Left lung (tissue), 10 donors: ENCODE data around the gene ZBTB20. TPM values are rescaled to one million over a fixed set of nuclear protein-coding genes. Genes with fewer than 3 reads are reported as not detected.
A peak's percentile ranks its signal among the peaks of the same experiment; 100 is the strongest.

ENCODE experiments used
- ATAC-seq: fragments of 200-7000 bp; cut with Tn5 transposase; one replicate; pipeline ENCODE4 v1.9.1; 2020; ENCODE audit warnings: moderate library complexity
- DNase-seq, 4 donors: peaks; one replicate each; pipeline ENCODE4 v3.0.0-alpha.2; 2013 to 2020
- H3K27ac ChIP-seq, 2 donors: fragments of 200-600 bp; sonication (generic) in 1 of 2; one replicate each; pipeline versions ENCODE4 v1.5.0 to v1.8.0; 2020 to 2021
- H3K27me3 ChIP-seq, 2 donors: fragments of 200-600 bp; sonication (generic) in 1 of 2; one replicate each; pipeline versions ENCODE4 v1.5.0 to v1.8.0; 2020 to 2021
- H3K36me3 ChIP-seq, 2 donors: fragments of 200-600 bp; sonication (generic) in 1 of 2; one replicate each; pipeline versions ENCODE4 v1.5.0 to v1.8.0; 2020 to 2021
- H3K4me1 ChIP-seq, 2 donors: fragments of 200-600 bp; one replicate each; pipeline ENCODE4 v1.8.0; 2021
- H3K4me3 ChIP-seq, 2 donors: fragments of 200-600 bp; sonication (generic) in 1 of 2; one replicate each; pipeline versions ENCODE4 v1.5.0 to v1.8.0; 2020 to 2021; ENCODE audit warnings: mild to moderate bottlenecking in 1 of 2
- H3K9me3 ChIP-seq, 2 donors: fragments of 200-600 bp; sonication (generic) in 1 of 2; one replicate each; pipeline versions ENCODE4 v1.5.0 to v1.8.0; 2020 to 2021
- intact Hi-C, 2 donors: fragments of 100-400 bp; cut with DNase I; formaldehyde crosslinking; loops; one replicate each; pipeline versions ENCODE4 v1.11.2 to v1.14.2; 2022
- polyA plus RNA-seq, 6 donors: library from polyadenylated mRNA; unstranded; fragments of 120-200 nt; gene quantifications; one replicate each; pipeline ENCODE4 v1.2.1, GENCODE V29; 2013; ENCODE audit not compliant: insufficient read length in 6 of 6
- total RNA-seq, 2 donors: library from RNA; stranded (reverse); fragmentation: NEBNext Ultra II Directional; extraction: Animal tissue kit (Norgen Biotek cat#: 25700); gene quantifications; one replicate each; pipeline ENCODE4 v1.2.1, GENCODE V29; 2021
- TF ChIP-seq, protein P1 (sequence below), 2 donors: fragments of 200-600 bp; sonication (generic) in 1 of 2; IDR thresholded peaks; one replicate each; pipeline versions ENCODE4 v1.5.0 to v1.8.0; 2021; ENCODE audit warnings: antibody characterized with exemption in 2 of 2
- donor health status: DM: no; HTN: yes; CAD: no.
- donor health status: DM: no; HTN: no; CAD: no.

ZBTB20 gene
- total and polyA plus RNA-seq, 8 donors, result 1.1 to 63.5 (median 6.0) TPM

- Histone ChIP-seq H3K27ac (peak overlapping the region in 1 of 2 donors; percentile 51), H3K9me3 (peaks cover 0 to 2% of the 10 kb centered on the region in 2 donors), H3K4me3 (no peak overlapping the region), H3K4me1 (peaks cover 5 to 11% of the 10 kb centered on the region in 2 donors), H3K36me3 (no peaks in the 10 kb centered on the region), H3K27me3 (no peaks in the 10 kb centered on the region)
- DNase-seq (no peak), ATAC-seq (no peak)
- TF ChIP-seq, protein P1, sequence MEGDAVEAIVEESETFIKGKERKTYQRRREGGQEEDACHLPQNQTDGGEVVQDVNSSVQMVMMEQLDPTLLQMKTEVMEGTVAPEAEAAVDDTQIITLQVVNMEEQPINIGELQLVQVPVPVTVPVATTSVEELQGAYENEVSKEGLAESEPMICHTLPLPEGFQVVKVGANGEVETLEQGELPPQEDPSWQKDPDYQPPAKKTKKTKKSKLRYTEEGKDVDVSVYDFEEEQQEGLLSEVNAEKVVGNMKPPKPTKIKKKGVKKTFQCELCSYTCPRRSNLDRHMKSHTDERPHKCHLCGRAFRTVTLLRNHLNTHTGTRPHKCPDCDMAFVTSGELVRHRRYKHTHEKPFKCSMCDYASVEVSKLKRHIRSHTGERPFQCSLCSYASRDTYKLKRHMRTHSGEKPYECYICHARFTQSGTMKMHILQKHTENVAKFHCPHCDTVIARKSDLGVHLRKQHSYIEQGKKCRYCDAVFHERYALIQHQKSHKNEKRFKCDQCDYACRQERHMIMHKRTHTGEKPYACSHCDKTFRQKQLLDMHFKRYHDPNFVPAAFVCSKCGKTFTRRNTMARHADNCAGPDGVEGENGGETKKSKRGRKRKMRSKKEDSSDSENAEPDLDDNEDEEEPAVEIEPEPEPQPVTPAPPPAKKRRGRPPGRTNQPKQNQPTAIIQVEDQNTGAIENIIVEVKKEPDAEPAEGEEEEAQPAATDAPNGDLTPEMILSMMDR (IDR thresholded peaks at IDR 0.05), result no peak
- intact Hi-C loops, result no loop called here
Measured at GRCh38 chr3:114660808-114661207, 486.3 kb downstream of the ZBTB20 start.

DNA sequence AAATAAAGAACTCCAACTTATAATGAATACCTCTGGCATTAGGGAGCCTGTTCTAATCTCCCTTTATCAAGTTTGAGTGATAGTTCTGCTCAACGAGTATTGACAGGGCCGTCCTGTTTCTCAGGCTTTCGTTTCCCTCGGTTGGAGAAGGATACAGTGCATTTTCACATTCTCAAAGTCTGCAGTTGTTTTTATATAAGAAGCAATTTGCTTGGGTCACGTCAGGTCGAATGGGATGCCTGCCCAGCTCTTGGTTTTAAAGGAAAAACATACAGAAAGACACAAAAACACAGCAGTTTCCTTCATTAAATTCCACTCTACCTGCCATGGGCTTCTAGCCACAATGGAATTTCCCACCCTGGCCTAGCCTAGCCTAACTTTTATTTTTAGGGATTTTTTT lies 487.0 kb downstream of the ZBTB20 start:
- peak overlapping the region; percentile 51 to 57 for H3K27ac ChIP-seq
- peaks cover 0 to 2% of the 10 kb centered on the region in 2 donors for H3K9me3 ChIP-seq
- intact Hi-C loops, result no loop called here
- H3K4me3 ChIP-seq, result no peak overlapping the region
- ATAC-seq (peak; percentile 38), DNase-seq (peak in 3 of 4 donors; percentile 34 to 79 (median 70))
- H3K36me3 ChIP-seq, result no peaks in the 10 kb centered on the region
- H3K27me3 ChIP-seq, result no peaks in the 10 kb centered on the region
- H3K4me1 ChIP-seq, result peaks cover 5 to 11% of the 10 kb centered on the region in 2 donors
- TF ChIP-seq, protein P1 (IDR thresholded peaks at IDR 0.05), result no peak

- intact Hi-C loops, result no loop called here
- H3K27ac ChIP-seq, result peak overlapping the region; percentile 51 to 57
Measured at GRCh38 chr3:114659109-114660061, 487.7 kb downstream of the ZBTB20 start.

GRCh38 chr3:114651555-114651954 lies 495.5 kb downstream of the ZBTB20 start:
- H3K27me3 ChIP-seq, result no peaks in the 10 kb centered on the region
- ATAC-seq (no peak), DNase-seq (no peak)
- no peaks in the 10 kb centered on the region for H3K36me3 ChIP-seq
- H3K4me3 ChIP-seq, result no peak overlapping the region
- H3K4me1 ChIP-seq, result peaks cover 0 to 9% of the 10 kb centered on the region in 2 donors
- H3K27ac ChIP-seq, result no peak overlapping the region
- intact Hi-C loops, result no loop called here
- no peaks in the 10 kb centered on the region for H3K9me3 ChIP-seq
- TF ChIP-seq, protein P1 (IDR thresholded peaks at IDR 0.05), result no peak

More at GRCh38 chr3:114659109-114660061, 487.7 kb downstream of the ZBTB20 start:
- Histone ChIP-seq H3K27me3 (no peaks in the 10 kb centered on the region), H3K36me3 (no peaks in the 10 kb centered on the region), H3K4me3 (no peak overlapping the region), H3K9me3 (peaks cover 0 to 2% of the 10 kb centered on the region in 2 donors), H3K4me1 (peaks cover 5 to 11% of the 10 kb centered on the region in 2 donors)
- DNase-seq, result peak in 1 of 4 donors; percentile 38
- TF ChIP-seq, protein P1 (IDR thresholded peaks at IDR 0.05), result no peak
- peak; percentile 92 for ATAC-seq

DNA sequence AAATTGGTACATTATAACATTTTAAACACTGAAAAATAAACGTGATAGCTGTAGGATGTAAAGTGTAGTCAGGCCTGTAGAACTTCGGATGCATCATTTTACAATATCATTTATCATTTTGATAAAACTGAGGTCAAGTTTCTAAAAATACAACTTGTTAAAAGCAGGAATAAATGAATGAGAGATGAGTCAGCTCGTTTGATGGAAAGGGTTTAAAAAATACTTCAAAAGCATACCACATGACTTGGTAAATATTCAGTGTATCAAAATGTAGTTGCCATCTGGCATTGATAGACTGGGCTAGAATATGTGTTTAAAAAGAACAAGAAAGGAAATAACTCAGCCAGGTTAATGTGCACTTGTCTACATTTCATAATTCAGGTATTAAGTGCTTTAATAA lies 496.3 kb downstream of the ZBTB20 start:
- H3K4me1 ChIP-seq, result peaks cover 0 to 9% of the 10 kb centered on the region in 2 donors
- DNase-seq, result no peak
- H3K27ac ChIP-seq, result peak overlapping the region in 1 of 2 donors; percentile 34
- H3K27me3 ChIP-seq, result no peaks in the 10 kb centered on the region
- no peaks in the 10 kb centered on the region for H3K9me3 ChIP-seq
- peak; percentile 63 for ATAC-seq
- H3K36me3 ChIP-seq, result no peaks in the 10 kb centered on the region
- intact Hi-C loops, result no loop called here
- no peak overlapping the region for H3K4me3 ChIP-seq
- TF ChIP-seq, protein P1 (IDR thresholded peaks at IDR 0.05), result no peak
